ENCODE data around the gene ECPAS.
"Not testable (repeated sequence)": the region's sequence is repeated elsewhere in the genome, so short reads cannot be mapped to it uniquely, and the experiment has no call there.

Gene ECPAS

DNA sequence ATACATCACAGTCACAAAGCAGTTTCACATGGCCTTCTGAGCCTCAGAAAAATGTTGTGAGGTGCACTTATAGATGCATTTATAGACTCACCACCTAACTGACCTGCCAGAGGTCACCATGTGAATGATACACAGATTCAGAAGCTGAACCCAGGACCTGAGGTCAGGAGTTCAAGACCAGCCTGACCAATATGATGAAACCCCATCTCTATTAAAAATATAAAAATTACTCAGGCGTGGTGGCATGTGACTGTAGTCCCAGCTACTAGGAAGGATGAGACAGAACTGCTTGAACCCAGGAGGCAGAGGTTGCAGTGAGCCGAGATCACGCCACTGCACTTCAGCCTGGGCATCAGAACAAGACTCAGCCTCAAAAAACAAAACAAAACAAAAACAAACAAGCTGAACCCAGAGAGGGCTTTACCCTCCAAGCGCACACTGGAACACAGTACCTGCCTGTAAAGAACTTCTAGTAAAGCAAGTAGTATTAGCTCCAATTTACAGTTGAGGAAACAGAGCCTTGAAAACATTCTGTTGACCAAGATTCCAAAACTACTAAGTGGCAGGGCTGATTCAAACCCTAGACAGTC is 16.3 kb downstream of the ECPAS start:
- DNase-seq: no peak

DNA sequence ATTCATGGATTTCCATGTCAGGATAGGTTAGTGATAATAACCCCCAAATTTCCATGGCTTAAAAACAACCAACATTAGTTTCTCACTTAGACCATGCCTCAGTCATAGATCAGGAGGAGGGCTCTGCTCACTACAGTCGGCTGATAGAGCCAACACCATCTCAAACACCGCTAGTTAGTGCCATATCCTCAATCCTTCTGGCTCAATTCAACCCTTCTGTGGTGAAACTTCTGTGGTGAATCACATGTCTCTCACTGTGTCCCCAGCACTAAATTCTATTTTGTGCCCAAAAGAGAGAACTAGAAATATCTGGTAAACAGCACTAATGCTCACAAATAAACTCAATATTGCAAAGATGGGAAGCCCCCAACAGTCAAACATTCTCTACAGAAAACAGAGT is 21.1 kb downstream of the ECPAS start:
- no peak for DNase-seq

GRCh38 chr9:111458139-111459009 is 25.8 kb downstream of the ECPAS start:
- no peak for DNase-seq

DNA sequence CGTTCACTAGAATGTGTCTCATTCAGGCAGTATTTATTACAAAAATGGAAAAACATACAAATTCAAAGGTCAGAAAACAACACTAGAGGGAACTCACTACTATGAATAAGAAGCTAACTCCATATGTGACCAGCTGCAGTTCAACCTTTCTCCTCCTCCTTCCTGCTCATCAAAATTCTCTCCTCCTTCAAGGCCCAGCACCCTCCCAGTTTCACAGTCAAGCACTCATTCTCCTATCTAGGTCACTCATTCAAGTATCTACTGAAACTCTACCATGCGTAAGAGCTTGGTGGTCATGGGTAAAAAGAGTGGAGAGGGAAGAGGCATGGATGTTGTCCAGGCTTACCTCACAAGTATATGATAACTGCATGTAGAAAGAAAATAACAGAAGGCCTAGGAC is 27.7 kb downstream of the ECPAS start:
- DNase-seq: no peak

DNA sequence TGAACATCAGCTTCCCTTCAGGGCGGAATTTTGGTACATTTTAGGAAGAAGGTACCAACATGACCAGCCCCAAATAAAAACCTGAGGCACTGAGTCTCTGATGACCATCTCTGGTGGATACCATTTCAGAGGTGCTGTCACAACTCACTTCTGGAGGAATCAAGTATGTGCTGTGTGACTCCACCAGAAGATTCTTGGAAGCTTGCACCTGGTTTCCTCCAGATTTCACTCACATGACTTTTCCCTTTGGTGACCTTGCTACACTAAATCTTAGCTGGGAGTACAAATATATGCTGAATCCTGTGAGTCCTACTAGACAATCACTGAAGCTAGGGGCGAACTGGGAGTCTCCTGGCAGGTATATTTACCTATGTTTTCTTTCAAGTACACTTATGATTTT is 28.5 kb downstream of the ECPAS start:
- DNase-seq: no peak

DNA sequence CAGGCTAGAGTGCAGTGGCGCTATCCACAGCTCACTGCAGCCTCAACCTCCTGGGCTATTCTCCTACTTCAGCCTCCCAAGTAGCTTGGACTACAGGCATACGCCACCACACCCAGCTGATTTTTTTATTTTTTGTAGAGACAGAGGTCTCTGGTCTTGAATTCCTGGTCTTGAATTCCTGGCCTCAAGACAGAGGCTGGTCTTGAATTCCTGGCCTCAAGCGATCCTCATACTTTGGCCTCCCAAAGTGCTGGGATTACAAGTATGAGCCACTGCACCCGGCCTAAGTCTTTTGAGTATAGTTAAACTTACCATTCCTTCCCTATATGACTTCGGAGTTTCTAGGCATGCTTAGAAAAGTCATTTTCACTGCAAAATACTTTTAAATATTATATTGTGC is 29.4 kb downstream of the ECPAS start:
- no peak for DNase-seq

GRCh38 chr9:111451570-111451969 is 32.6 kb downstream of the ECPAS start:
- no peak for DNase-seq

GRCh38 chr9:111450124-111450523 is 34.1 kb downstream of the ECPAS start:
- no peak for DNase-seq

GRCh38 chr9:111449705-111450104 is 34.5 kb downstream of the ECPAS start:
- DNase-seq: no peak

GRCh38 chr9:111445799-111446198 is 38.4 kb downstream of the ECPAS start:
- DNase-seq: not testable (repeated sequence)

DNA sequence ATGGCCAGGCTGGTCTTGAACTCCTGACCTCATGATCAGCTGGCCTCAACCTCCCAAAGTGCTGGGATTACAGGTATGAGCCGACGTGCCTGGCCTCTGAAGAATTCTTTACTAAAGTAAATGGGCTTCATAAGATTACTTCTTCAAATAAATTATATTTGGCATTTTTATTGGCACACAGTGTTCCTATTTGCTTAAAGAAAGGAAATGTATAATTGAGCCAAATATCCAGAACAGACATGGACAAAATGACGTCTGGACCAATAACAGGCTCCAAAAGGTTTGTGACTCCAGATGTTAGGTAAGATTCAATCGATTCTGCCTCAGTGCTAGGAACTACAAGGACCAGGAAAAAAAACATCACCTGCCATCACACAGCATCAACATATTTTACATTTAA is 40.7 kb downstream of the ECPAS start:
- no peak for DNase-seq

GRCh38 chr9:111442360-111443027 is 41.7 kb downstream of the ECPAS start:
- no peak for DNase-seq

DNA sequence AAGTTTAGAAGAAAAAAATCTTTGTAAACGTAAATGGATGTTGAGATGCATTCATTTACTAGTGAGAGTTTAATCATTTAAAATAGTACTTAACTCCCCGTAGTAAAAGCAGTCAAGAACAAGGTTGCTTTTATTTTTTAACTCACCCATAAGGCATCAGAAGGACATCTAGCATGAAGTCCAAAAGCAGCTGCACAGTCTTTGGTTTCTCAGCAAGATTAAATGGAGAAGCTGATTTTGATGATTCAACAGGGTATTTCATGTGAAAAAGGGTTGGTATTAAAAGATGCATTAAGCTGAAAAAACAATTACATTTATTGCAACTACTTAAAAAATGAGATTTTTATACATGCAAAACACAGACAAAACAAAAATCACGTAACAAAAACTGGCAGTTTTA is 44.0 kb downstream of the ECPAS start:
- no peak for DNase-seq

DNA sequence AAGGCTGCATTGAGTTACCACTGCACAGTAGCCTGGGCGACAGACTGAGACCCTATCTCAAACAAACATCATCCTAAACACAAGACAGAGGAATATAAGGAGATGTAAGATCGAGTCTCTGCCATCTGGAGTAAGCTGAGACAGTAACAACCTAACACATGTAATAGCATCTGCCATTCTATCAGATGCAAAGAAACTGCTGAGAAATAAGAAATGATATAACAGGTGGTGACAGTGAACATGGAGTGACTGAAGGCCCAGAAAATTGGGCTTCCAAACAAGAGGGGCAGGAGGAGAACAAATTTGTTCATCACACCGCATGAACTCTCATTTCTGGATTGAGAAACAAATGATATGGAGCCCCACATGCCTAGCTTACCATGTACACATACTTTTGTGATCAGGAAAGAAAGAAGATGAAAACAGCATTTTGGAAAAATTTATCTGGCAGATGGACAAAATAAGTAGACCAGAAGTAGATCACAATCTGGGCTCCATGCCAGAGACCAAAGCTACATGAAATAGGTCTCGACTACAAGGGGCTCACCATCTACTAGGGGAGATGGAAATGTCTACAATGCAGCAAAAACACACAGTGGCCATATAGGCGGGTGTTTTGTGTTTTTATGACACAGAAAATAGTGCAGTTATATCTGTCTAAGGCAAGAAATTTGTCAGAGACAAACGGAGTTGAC is 45.5 kb downstream of the ECPAS start:
- DNase-seq: no peak

DNA sequence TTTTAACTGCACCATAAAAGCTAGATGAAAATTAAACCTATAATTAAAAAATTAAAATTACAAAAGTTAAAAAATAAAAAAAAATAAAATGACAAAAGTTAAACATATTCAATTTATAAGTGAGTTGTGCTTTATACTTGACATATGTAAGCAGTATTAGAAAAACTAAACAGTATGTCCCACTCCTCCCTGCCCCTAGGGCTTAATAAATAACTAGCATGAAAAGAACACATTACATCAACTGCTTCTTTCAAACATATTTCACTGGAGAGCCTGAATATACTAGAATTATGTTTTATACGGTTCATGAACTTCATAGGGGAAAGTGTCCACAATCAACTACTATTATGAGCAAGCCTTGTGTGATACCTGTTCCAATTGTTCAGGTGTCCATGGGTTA is 47.6 kb downstream of the ECPAS start:
- DNase-seq: no peak

GRCh38 chr9:111433082-111433481 is 51.1 kb downstream of the ECPAS start:
- no peak for DNase-seq

GRCh38 chr9:111431684-111432083 is 52.5 kb downstream of the ECPAS start:
- DNase-seq: no peak

- DNase-seq: no peak
Measured at GRCh38 chr9:111429175-111429574, 55.0 kb downstream of the ECPAS start.

DNA sequence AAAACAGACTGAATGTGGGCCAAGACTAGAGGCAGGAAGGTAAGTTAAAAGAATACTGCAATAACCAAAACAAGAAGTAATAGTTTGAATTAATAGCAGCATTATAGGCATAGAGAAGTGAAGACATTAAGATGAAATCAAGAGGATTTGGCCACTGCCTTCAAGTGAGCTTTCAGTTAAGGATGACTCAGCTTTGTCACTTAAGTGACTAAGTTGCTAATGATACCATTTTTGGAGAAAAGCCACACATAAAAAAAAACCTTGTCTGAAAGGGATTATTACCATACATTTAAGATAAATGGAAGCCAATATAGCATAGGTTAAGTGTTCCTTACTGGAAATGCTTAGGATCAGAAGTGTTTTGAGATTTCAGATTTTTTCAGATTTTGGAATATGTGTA is 57.0 kb downstream of the ECPAS start:
- no peak for DNase-seq

GRCh38 chr9:111423389-111423788 is 60.8 kb downstream of the ECPAS start:
- DNase-seq: no peak

- DNase-seq: no peak
Measured at GRCh38 chr9:111414406-111414805, 69.8 kb downstream of the ECPAS start.

DNA sequence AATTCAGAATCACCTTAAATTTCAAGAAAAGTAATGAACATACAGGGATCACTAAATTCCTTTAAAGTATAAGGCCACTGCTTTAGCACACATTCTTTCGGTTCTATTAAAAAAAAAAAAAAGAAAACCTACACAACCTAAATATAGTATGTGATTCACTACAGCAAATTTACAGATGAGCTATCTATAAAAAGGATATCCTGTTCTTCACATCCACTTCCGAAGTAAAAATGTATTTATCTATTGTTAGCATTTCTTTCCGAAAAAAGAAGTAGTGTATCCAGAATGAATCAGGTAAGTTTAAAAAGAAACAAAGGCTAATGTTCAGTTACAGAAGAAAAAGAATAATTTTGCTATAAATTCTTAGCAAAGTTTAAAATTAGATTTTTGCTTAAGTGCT is 70.2 kb downstream of the ECPAS start:
- DNase-seq: no peak

- no peak for DNase-seq
Measured at GRCh38 chr9:111412280-111412679, 71.9 kb downstream of the ECPAS start.

GRCh38 chr9:111411266-111411665 is 72.9 kb downstream of the ECPAS start:
- no peak for DNase-seq

Data from NCI-H187 treated with DMSO at 0.1 percent for 48 hours (cell line).